Measurements from ENCODE around the gene F3. TPM values are rescaled to one million over a fixed set of nuclear protein-coding genes. Genes with fewer than 3 reads are reported as not detected.

F3 gene
- total and polyA plus RNA-seq, 9 of the 15 experiments (the other 6 are each of a cell fraction or from before 2014, with no cell fraction given) = 0.24 to 0.28 TPM; not detected in 7

DNA sequence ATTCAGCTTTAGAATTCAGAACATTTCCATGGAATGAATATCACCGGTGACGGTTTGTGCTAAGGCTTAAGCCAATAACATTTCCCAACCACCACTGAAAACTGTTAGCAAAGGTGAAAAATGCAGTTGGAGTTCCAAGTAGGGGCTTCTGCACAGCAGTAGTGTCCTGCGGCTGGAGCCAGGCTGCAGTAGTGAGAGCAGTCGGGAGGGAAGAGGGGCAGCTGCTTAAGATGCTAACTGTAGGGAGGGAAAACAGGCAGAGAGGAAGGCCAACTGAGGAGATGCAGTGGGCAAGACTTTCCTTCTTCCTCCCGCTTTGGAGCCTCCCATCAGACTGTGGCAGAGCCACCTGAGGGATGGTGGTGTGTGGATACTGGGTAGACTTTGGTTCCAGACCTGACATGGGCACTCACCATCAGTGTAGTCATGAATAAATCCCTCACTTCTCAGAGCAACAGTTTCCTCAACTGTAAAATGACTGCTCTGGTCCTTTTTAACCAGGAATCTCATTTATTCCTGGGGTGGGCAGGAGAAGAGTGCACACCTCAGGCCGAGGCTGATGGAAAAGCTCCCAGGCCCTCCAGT lies 3.2 kb downstream of the F3 start:
- H3K27ac ChIP-seq (ENCODE audit: extremely low read depth, low read depth, low read length) = no peak overlapping the region
- no peak for TF ChIP-seq ILK (tag; IDR thresholded peaks at IDR 0.05; ENCODE audit: borderline replicate concordance, low read depth)
- TF ChIP-seq NR2F6 (CRISPR knock-in tag; IDR thresholded peaks at IDR 0.05) = no peak
- no peak for TF ChIP-seq NR2C1 (IDR thresholded peaks at IDR 0.05)
- no peak for TF ChIP-seq NR2C1 (tag; IDR thresholded peaks at IDR 0.05)
- no peak for TF ChIP-seq THAP12 (CRISPR knock-in tag; IDR thresholded peaks at IDR 0.05)
- no peak for TF ChIP-seq FOXJ3 (CRISPR knock-in tag; IDR thresholded peaks at IDR 0.05)
- in situ Hi-C loops (cut with MboI) = no loop called here
- no peak for DNase-seq (ENCODE audit: extremely low read depth in 1 of 4, low spot score in 3 of 4)
- H3K4me3 ChIP-seq = no peak overlapping the region
- 2% methylated on average over 5 of the region's 6 CpGs for WGBS (ENCODE audit: insufficient coverage, low coverage, missing lambda C conversion rate)
- FAIRE-seq = no peak
- H3K9ac ChIP-seq (ENCODE audit: insufficient read depth in 1 of 2, low read depth in 2 of 2, low read length in 2 of 2) = no peak overlapping the region
- H3K79me2 ChIP-seq (ENCODE audit: control insufficient read depth, insufficient read depth, low read length) = no peaks in the 10 kb centered on the region
- H4K20me1 ChIP-seq (replicated peaks; ENCODE audit: control insufficient read depth, insufficient read depth, low read length) = no peaks in the 10 kb centered on the region
- H3K36me3 ChIP-seq (ENCODE audit: control insufficient read depth, insufficient read depth, low read length) = no peaks in the 10 kb centered on the region
- H2AFZ ChIP-seq (ENCODE audit: low read depth, low read length) = no peak overlapping the region
- H3K9me1 ChIP-seq (ENCODE audit: control insufficient read depth, insufficient read depth, low read length) = no peaks in the 10 kb centered on the region
- peaks cover 3 to 13% of the 10 kb centered on the region in 2 experiments; a peak in 1 of 5 replicates for H3K4me1 ChIP-seq (replicated peaks in 1 of 2; ENCODE audit: control insufficient read depth in 2 of 2, insufficient read depth in 2 of 2, low read length in 2 of 2)
- no peaks in the 10 kb centered on the region for H3K9me3 ChIP-seq (replicated peaks; ENCODE audit: control insufficient read depth, insufficient read depth, low read depth, low read length)
- no peak for ATAC-seq
- ChIA-PET POLR2A (no interaction called here), CTCF (ENCODE audit: low intra/inter-chr PET ratio) (no interaction called here)
- intact Hi-C loops (cut with micrococcal nuclease) = no loop called here
- BruUV-seq (replicated peaks) = no TSS peak
- H3K27me3 ChIP-seq (ENCODE audit: control insufficient read depth in 2 of 2, insufficient read depth in 2 of 2, low read length in 2 of 2) = peaks cover 17 to 55% of the 10 kb centered on the region in 2 experiments
- no peak overlapping the region for H3K4me2 ChIP-seq (ENCODE audit: insufficient read depth, low read length)

All from K562 (cell line).